Tibial nerve (tissue), 4 donors: ENCODE data around the gene SMARCD3.

Experiments used
- CTCF ChIP-seq, 5 experiments: fragments of 200-600 bp in 3 of 5; fragments of 450-650 bp in 2 of 5; sonication (generic) in 3 of 5; IDR thresholded peaks; one replicate each; pipeline ENCODE4 v1.5.1; 2016 to 2019; ENCODE audit warnings: antibody characterized with exemption in 5 of 5, mild to moderate bottlenecking in 3 of 5, moderate library complexity in 2 of 5
- EP300 ChIP-seq, 2 donors: sonication (generic); formaldehyde crosslinking; IDR thresholded peaks; one replicate each; pipeline ENCODE4 v1.6.1; 2017; ENCODE audit warnings: antibody characterized with exemption in 2 of 2, mild to moderate bottlenecking in 1 of 2

GRCh38 chr7:151265351-151265931 is 16.9 kb upstream of the SMARCD3 start:
- TF ChIP-seq CTCF (IDR thresholded peaks at IDR 0.05), result no peak
- TF ChIP-seq EP300 (IDR thresholded peaks at IDR 0.05), result no peak
